Right kidney (tissue), 1 donor: ENCODE measurements around the gene PITPNB.

Experiments
- DNase-seq: peaks from one replicate; pipeline ENCODE4 v3.0.0-alpha.2; 2016

Gene PITPNB

GRCh38 chr22:27919942-27920755, 1.1 kb upstream of the PITPNB start:
- no peak for DNase-seq

GRCh38 chr22:27918341-27919221, 475 bp downstream of the PITPNB start:
- DNase-seq, result peak; percentile 76

- no peak for DNase-seq
Observed at GRCh38 chr22:27915986-27916385, 3.1 kb downstream of the PITPNB start.

GRCh38 chr22:27913162-27913741, 5.8 kb downstream of the PITPNB start:
- no peak for DNase-seq

GRCh38 chr22:27912101-27912500, 7.0 kb downstream of the PITPNB start:
- no peak for DNase-seq

GRCh38 chr22:27911330-27911729, 7.7 kb downstream of the PITPNB start:
- no peak for DNase-seq

GRCh38 chr22:27906241-27906640, 12.8 kb downstream of the PITPNB start:
- DNase-seq, result no peak

- no peak for DNase-seq
Observed at GRCh38 chr22:27905653-27906052, 13.4 kb downstream of the PITPNB start.

GRCh38 chr22:27903805-27904473, 15.1 kb downstream of the PITPNB start:
- DNase-seq, result no peak

- no peak for DNase-seq
Observed at GRCh38 chr22:27900153-27900552, 18.9 kb downstream of the PITPNB start.

GRCh38 chr22:27896245-27896644, 22.8 kb downstream of the PITPNB start:
- DNase-seq, result no peak

- DNase-seq, result no peak
Observed at GRCh38 chr22:27895600-27895999, 23.5 kb downstream of the PITPNB start.

GRCh38 chr22:27892811-27893210, 26.2 kb downstream of the PITPNB start:
- DNase-seq, result no peak

GRCh38 chr22:27892064-27892463, 27.0 kb downstream of the PITPNB start:
- DNase-seq, result no peak

- DNase-seq, result no peak
Observed at GRCh38 chr22:27888310-27888709, 30.7 kb downstream of the PITPNB start.

- DNase-seq, result no peak
Observed at GRCh38 chr22:27886843-27887151, 32.3 kb downstream of the PITPNB start.

GRCh38 chr22:27885977-27886842, 32.8 kb downstream of the PITPNB start:
- DNase-seq, result peak; percentile 26

GRCh38 chr22:27883656-27884350, 35.3 kb downstream of the PITPNB start:
- DNase-seq, result no peak

GRCh38 chr22:27882507-27883290, 36.4 kb downstream of the PITPNB start:
- DNase-seq, result peak; percentile 16

GRCh38 chr22:27881421-27881820, 37.6 kb downstream of the PITPNB start:
- no peak for DNase-seq
